OCI-LY1 (cell line): ENCODE results near the gene CTPS1.

Experiments
- H2AFZ ChIP-seq: fragments of 200-600 bp; sonication (generic), shearing (Covaris generic); 2 replicates; pipeline ENCODE4 v1.6.0; 2014; ENCODE audit warnings: antibody characterized with exemption, mild to moderate bottlenecking, low read length
- H3F3A ChIP-seq: fragments of 200-600 bp; sonication (generic), shearing (Covaris generic); 2 replicates; pipeline ENCODE4 v1.6.0; 2014; ENCODE audit warnings: mild to moderate bottlenecking, antibody characterized with exemption, low read length, moderate library complexity; ENCODE audit not compliant: insufficient read depth
- H3K27ac ChIP-seq: fragments of 200-600 bp; sonication (generic); 2 replicates; pipeline ENCODE4 v1.5.1; 2014; ENCODE audit warnings: low read length, mixed run types, mild to moderate bottlenecking, low read depth; ENCODE audit not compliant: poor library complexity, severe bottlenecking
- H3K27me3 ChIP-seq: fragments of 200-600 bp; sonication (generic); 2 replicates; pipeline ENCODE4 v1.6.0; 2014; ENCODE audit warnings: antibody characterized with exemption, mild to moderate bottlenecking, low read length, moderate library complexity; ENCODE audit not compliant: insufficient read depth
- H3K36me3 ChIP-seq: fragments of 200-600 bp; sonication (generic); 2 replicates; pipeline ENCODE4 v1.6.1; 2014; ENCODE audit warnings: mild to moderate bottlenecking, antibody characterized with exemption, low read length, moderate library complexity, mixed read lengths; ENCODE audit not compliant: insufficient read depth
- H3K4me1 ChIP-seq: fragments of 200-600 bp; sonication (generic); 2 replicates; pipeline ENCODE4 v1.5.1; 2014; ENCODE audit warnings: mild to moderate bottlenecking, low read length, moderate library complexity; ENCODE audit not compliant: insufficient read depth, severe bottlenecking
- H3K4me2 ChIP-seq: fragments of 200-600 bp; sonication (generic), shearing (Covaris generic); 2 replicates; pipeline ENCODE4 v1.6.1; 2014; ENCODE audit warnings: low read length
- H3K4me3 ChIP-seq: fragments of 200-600 bp; sonication (generic); 2 replicates; pipeline ENCODE4 v1.5.1; 2014; ENCODE audit warnings: low read length, low read depth, mild to moderate bottlenecking, mixed read lengths; ENCODE audit not compliant: poor library complexity, severe bottlenecking
- H3K79me2 ChIP-seq: fragments of 200-600 bp; shearing (Covaris generic); 2 replicates; pipeline ENCODE4 v1.6.1; 2016; ENCODE audit warnings: mixed run types, low read length, mixed read lengths; ENCODE audit not compliant: insufficient read depth
- H3K9ac ChIP-seq: fragments of 200-600 bp; sonication (generic), shearing (Covaris generic); 2 replicates; pipeline ENCODE4 v1.6.1; 2014; ENCODE audit warnings: mild to moderate bottlenecking, low read length, mixed read lengths
- H3K9me2 ChIP-seq: fragments of 200-600 bp; sonication (generic), shearing (Covaris generic); 2 replicates; pipeline ENCODE4 v1.6.1; 2014; ENCODE audit warnings: low read depth, mild to moderate bottlenecking, low read length, mixed read lengths
- H3K9me3 ChIP-seq: fragments of 200-600 bp; shearing (Covaris generic); 2 replicates; pipeline ENCODE4 v1.6.1; 2014; ENCODE audit warnings: low read length, mixed read lengths
- H4K20me1 ChIP-seq: fragments of 200-600 bp; sonication (generic), shearing (Covaris generic); 2 replicates; pipeline ENCODE4 v1.6.0; 2016; ENCODE audit warnings: mild to moderate bottlenecking, low read length; ENCODE audit not compliant: insufficient read depth
- CTCF ChIP-seq: fragments of 200-600 bp; sonication (generic), shearing (Covaris generic); IDR thresholded peaks from 2 replicates; pipeline ENCODE4 v1.5.1; 2017; ENCODE audit warnings: mild to moderate bottlenecking, antibody characterized with exemption, low read length, moderate library complexity, mixed read lengths
- EZH2 ChIP-seq: fragments of 200-600 bp; sonication (generic), shearing (Covaris generic); IDR thresholded peaks from 2 replicates; pipeline ENCODE4 v1.8.0; 2017; ENCODE audit warnings: borderline replicate concordance, mixed run types, mild to moderate bottlenecking, antibody characterized with exemption, low read length, moderate library complexity, mixed read lengths

CTPS1 gene

GRCh38 chr1:41053316-41053715 lies 73.8 kb downstream of the CTPS1 start:
- Histone ChIP-seq H3K27me3 (no peaks in the 10 kb centered on the region), H3F3A (no peaks in the 10 kb centered on the region), H3K9me3 (no peaks in the 10 kb centered on the region), H4K20me1 (no peaks in the 10 kb centered on the region), H3K9ac (no peak overlapping the region), H3K4me1 (no peaks in the 10 kb centered on the region), H3K4me3 (no peak overlapping the region), H3K9me2 (no peaks in the 10 kb centered on the region), H3K36me3 (no peaks in the 10 kb centered on the region), H2AFZ (no peak overlapping the region), H3K27ac (no peak overlapping the region), H3K79me2 (no peaks in the 10 kb centered on the region), H3K4me2 (no peak overlapping the region)
- TF ChIP-seq CTCF = no peak
- TF ChIP-seq EZH2 = no peak

GRCh38 chr1:41056907-41057306 lies 77.4 kb downstream of the CTPS1 start:
- TF ChIP-seq CTCF (no peak), EZH2 (no peak)
- Histone ChIP-seq H4K20me1 (no peaks in the 10 kb centered on the region), H2AFZ (no peak overlapping the region), H3F3A (no peaks in the 10 kb centered on the region), H3K79me2 (no peaks in the 10 kb centered on the region), H3K4me2 (no peak overlapping the region), H3K27ac (no peak overlapping the region), H3K9me2 (no peaks in the 10 kb centered on the region), H3K36me3 (peaks cover 4% of the 10 kb centered on the region; the same call in 1 of the 2 replicates), H3K9ac (no peak overlapping the region), H3K9me3 (no peaks in the 10 kb centered on the region), H3K4me1 (no peaks in the 10 kb centered on the region), H3K4me3 (no peak overlapping the region), H3K27me3 (no peaks in the 10 kb centered on the region)
